Measurements from ENCODE around the gene EEIG2. TPM values are rescaled to one million over a fixed set of nuclear protein-coding genes. Genes with fewer than 3 reads are reported as not detected.
A peak's percentile ranks its signal among the peaks of the same experiment; 100 is the strongest.

The EEIG2 gene
- total RNA-seq, 4 donors from 2014 or later, result 15.7 to 27.0 (median 24.9) TPM

DNA sequence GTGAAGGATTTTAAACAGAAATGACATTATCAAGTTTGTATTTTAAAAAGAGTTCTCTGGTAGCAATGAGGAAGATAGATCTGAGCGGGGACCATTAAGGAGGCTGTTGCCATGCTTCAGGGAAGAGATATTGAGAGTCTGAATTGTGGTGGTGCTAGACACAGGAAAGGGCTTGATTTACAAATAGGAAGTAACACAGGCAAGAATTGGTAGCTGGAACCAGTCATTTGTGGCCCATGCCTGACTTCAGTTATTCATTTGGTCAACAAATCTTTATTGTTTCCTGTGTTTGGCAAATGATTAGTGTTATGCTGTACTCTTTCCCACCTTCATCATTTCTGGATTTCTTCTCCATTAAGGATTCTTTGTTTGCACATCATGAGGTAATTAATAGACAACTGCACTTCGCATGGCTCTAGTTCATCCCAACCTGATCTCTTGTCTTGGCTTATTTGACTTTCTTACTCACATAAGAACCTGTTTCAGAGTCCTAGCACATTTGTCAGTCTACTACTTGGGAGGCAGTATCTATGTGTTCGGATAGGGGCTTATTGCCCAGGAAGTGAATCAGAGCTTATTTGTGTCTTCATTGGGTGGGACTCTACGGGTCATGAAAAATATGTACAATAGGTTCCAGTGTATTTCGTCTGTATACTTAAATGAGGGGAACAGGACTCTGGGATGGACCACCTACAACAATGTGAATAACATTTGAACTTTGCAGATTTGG is 32.3 kb downstream of the EEIG2 start:
- peak overlapping the region; percentile 54 to 75 (median 71) for H3K27ac ChIP-seq
- intact Hi-C loops (cut with DNase I; ENCODE audit: low total_unique reads), result no loop called here
- TF ChIP-seq POLR2A (IDR thresholded peaks at IDR 0.05) (no peak), EP300 (IDR thresholded peaks at IDR 0.05; ENCODE audit: low read depth) (no peak), POLR2AphosphoS5 (IDR thresholded peaks at IDR 0.05) (no peak)
- TF ChIP-seq, protein P1, sequence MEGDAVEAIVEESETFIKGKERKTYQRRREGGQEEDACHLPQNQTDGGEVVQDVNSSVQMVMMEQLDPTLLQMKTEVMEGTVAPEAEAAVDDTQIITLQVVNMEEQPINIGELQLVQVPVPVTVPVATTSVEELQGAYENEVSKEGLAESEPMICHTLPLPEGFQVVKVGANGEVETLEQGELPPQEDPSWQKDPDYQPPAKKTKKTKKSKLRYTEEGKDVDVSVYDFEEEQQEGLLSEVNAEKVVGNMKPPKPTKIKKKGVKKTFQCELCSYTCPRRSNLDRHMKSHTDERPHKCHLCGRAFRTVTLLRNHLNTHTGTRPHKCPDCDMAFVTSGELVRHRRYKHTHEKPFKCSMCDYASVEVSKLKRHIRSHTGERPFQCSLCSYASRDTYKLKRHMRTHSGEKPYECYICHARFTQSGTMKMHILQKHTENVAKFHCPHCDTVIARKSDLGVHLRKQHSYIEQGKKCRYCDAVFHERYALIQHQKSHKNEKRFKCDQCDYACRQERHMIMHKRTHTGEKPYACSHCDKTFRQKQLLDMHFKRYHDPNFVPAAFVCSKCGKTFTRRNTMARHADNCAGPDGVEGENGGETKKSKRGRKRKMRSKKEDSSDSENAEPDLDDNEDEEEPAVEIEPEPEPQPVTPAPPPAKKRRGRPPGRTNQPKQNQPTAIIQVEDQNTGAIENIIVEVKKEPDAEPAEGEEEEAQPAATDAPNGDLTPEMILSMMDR (IDR thresholded peaks at IDR 0.05), result no peak
- H3K9me3 ChIP-seq, result no peaks in the 10 kb centered on the region
- H3K27me3 ChIP-seq, result no peaks in the 10 kb centered on the region
- 83 to 84% methylated on average over 5 of the region's 5 CpGs for WGBS, 2 donors (ENCODE audit: low coverage in 1 of 2)
- in situ Hi-C loops (cut with MboI; ENCODE audit: low pct_ligation_motif_present in 1 of 4, low pct_unique_long_range_greater_than_20kb in 1 of 4, low sequenced_read_pairs in 3 of 4), result no loop called here
- DNase-seq, result no peak
- peaks cover 6 to 64% (median 25%) of the 10 kb centered on the region in 4 donors for H3K4me1 ChIP-seq
- no peak overlapping the region for H3K4me3 ChIP-seq
- H3K36me3 ChIP-seq, result no peaks in the 10 kb centered on the region

DNA sequence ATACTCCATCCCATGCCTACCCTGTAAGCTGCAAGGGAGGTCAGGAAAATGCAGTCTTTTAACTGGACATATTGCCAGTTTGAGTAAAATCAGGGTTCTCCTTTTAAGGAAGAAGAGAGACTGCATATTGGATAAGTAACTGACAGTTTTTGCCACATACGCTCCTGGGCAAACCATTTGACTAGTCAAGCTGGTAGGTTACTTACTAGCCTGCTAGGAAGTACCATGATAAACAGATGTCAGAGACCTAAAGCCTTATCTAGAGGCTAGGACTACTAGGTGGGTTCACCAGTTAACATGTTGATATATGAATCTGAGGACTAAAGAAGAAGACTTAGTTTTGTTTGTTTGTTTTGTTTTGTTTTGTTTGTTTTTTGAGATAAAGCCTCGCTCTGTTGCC is 33.5 kb downstream of the EEIG2 start:
- peaks cover 6 to 70% (median 26%) of the 10 kb centered on the region in 4 donors for H3K4me1 ChIP-seq
- no peaks in the 10 kb centered on the region for H3K27me3 ChIP-seq
- in situ Hi-C loops (cut with MboI; ENCODE audit: low pct_ligation_motif_present in 1 of 4, low pct_unique_long_range_greater_than_20kb in 1 of 4, low sequenced_read_pairs in 3 of 4), result no loop called here
- TF ChIP-seq POLR2AphosphoS5 (IDR thresholded peaks at IDR 0.05), result no peak
- no peak for TF ChIP-seq POLR2A (IDR thresholded peaks at IDR 0.05)
- TF ChIP-seq, protein P1 (IDR thresholded peaks at IDR 0.05), result no peak
- no peak for TF ChIP-seq EP300 (IDR thresholded peaks at IDR 0.05; ENCODE audit: low read depth)
- intact Hi-C loops (cut with DNase I; ENCODE audit: low total_unique reads), result no loop called here
- no peak overlapping the region for H3K4me3 ChIP-seq
- no peak for DNase-seq
- no peaks in the 10 kb centered on the region for H3K36me3 ChIP-seq
- peak overlapping the region in 1 of 4 donors; percentile 72 for H3K27ac ChIP-seq
- H3K9me3 ChIP-seq, result no peaks in the 10 kb centered on the region
- 79 to 85% methylated on average over 2 of the region's 2 CpGs for WGBS, 2 donors (ENCODE audit: low coverage in 1 of 2)

DNA sequence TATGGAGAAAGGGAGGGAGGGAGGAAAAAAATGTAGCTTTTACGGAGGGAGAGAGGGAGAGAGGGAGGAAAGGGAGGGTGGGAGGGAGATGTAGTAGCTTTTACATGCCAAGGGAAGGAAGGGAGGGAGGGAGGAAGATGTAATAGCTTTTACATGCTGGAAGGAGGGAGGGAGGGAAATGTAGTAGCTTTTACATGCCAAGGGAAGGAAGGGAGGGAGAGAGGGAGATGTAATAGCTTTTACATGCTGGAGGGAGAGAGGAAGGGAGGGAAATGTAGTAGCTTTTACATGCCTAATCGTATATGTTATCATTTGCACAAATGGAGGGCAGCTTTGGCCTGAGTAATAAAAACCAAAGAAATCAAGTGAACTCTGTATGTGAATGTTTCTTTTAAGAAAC is 35.6 kb downstream of the EEIG2 start:
- in situ Hi-C loops (cut with MboI; ENCODE audit: low pct_ligation_motif_present in 1 of 4, low pct_unique_long_range_greater_than_20kb in 1 of 4, low sequenced_read_pairs in 3 of 4) (no loop called here), intact Hi-C loops (cut with DNase I; ENCODE audit: low total_unique reads) (no loop called here)
- WGBS, 2 donors (ENCODE audit: low coverage in 1 of 2), result 24 to 31% methylated on average over 2 of the region's 2 CpGs
- H3K27ac ChIP-seq, result peak overlapping the region; percentile 11 to 57 (median 52)
- H3K4me3 ChIP-seq, result no peak overlapping the region
- H3K9me3 ChIP-seq, result no peaks in the 10 kb centered on the region
- TF ChIP-seq POLR2AphosphoS5 (IDR thresholded peaks at IDR 0.05) (no peak), POLR2A (IDR thresholded peaks at IDR 0.05) (no peak), EP300 (IDR thresholded peaks at IDR 0.05; ENCODE audit: low read depth) (no peak)
- TF ChIP-seq, protein P1 (IDR thresholded peaks at IDR 0.05), result no peak
- peaks cover 0 to 2% (median 0%) of the 10 kb centered on the region in 4 donors for H3K36me3 ChIP-seq
- DNase-seq, result no peak
- H3K4me1 ChIP-seq, result peaks cover 6 to 71% (median 24%) of the 10 kb centered on the region in 4 donors
- H3K27me3 ChIP-seq, result no peaks in the 10 kb centered on the region

DNA sequence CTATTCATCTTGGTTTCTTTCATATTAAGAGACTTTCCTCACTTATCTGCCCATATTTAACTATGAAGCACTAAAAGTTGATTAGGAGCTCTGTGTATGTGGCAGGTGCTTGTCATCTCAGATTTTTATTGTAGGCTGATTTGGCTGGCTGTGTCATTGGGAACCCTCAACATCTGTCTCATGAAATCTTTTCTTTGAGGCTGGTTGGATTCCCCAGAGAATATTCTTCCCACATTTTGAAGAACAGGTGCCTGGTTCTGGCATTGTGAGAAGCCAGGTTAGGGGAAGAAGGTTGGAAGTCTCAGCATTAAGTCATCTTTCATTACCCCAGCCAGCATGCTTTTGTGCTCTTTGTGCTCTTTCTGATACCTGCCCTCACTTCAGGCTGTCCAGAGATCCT is 37.1 kb downstream of the EEIG2 start:
- Histone ChIP-seq H3K27me3 (no peaks in the 10 kb centered on the region), H3K4me3 (no peak overlapping the region), H3K9me3 (no peaks in the 10 kb centered on the region), H3K36me3 (peaks cover 0 to 17% (median 0%) of the 10 kb centered on the region in 4 donors), H3K4me1 (peaks cover 0 to 60% (median 17%) of the 10 kb centered on the region in 4 donors), H3K27ac (peak overlapping the region in 1 of 4 donors; percentile 12)
- in situ Hi-C loops (cut with MboI; ENCODE audit: low pct_ligation_motif_present in 1 of 4, low pct_unique_long_range_greater_than_20kb in 1 of 4, low sequenced_read_pairs in 3 of 4) (no loop called here), intact Hi-C loops (cut with DNase I; ENCODE audit: low total_unique reads) (no loop called here)
- no peak for DNase-seq
- no peak for TF ChIP-seq POLR2AphosphoS5 (IDR thresholded peaks at IDR 0.05)
- no peak for TF ChIP-seq EP300 (IDR thresholded peaks at IDR 0.05; ENCODE audit: low read depth)
- no peak for TF ChIP-seq POLR2A (IDR thresholded peaks at IDR 0.05)
- TF ChIP-seq, protein P1 (IDR thresholded peaks at IDR 0.05), result no peak
